HepG2 (cell line): ENCODE measurements around the gene DCAF7. TPM values are rescaled to one million over a fixed set of nuclear protein-coding genes. Genes with fewer than 3 reads are reported as not detected.

Source experiments
- AHR ChIP-seq: IDR thresholded peaks from 2 replicates; pipeline ENCODE4 v1.6.1; 2018; ENCODE audit warnings: missing genetic modification reagents, missing compliant biosample characterization
- BORCS8-MEF2B ChIP-seq: sonication (generic); formaldehyde crosslinking; IDR thresholded peaks from 2 replicates; pipeline ENCODE4 v1.8.0; 2022; ENCODE audit warnings: mild to moderate bottlenecking, missing genetic modification reagents
- HDAC1 ChIP-seq: sonication (generic); formaldehyde crosslinking; IDR thresholded peaks from 2 replicates; pipeline ENCODE4 v1.5.1; 2020; ENCODE audit warnings: mild to moderate bottlenecking, missing genetic modification reagents
- HOXA3 ChIP-seq: sonication (generic); formaldehyde crosslinking; IDR thresholded peaks from 2 replicates; pipeline ENCODE4 v1.5.0; 2020; ENCODE audit warnings: missing genetic modification reagents
- ZMYM3 ChIP-seq: sonication (generic); formaldehyde crosslinking; IDR thresholded peaks from 2 replicates; pipeline ENCODE4 v1.5.1; 2020; ENCODE audit warnings: mild to moderate bottlenecking, missing genetic modification reagents
- ZNF232 ChIP-seq: sonication (generic); formaldehyde crosslinking; IDR thresholded peaks from 2 replicates; pipeline ENCODE4 v1.4.0; 2020; ENCODE audit warnings: missing genetic modification reagents, borderline replicate concordance
- ZNF572 ChIP-seq: sonication (generic); formaldehyde crosslinking; IDR thresholded peaks from 2 replicates; pipeline ENCODE4 v1.5.1; 2020; ENCODE audit warnings: mild to moderate bottlenecking, missing genetic modification reagents
- ZNF652 ChIP-seq: IDR thresholded peaks from 2 replicates; pipeline ENCODE4 v1.6.1; 2016; ENCODE audit warnings: low read depth, borderline replicate concordance
- ZNF816 ChIP-seq: sonication (generic); formaldehyde crosslinking; IDR thresholded peaks from 2 replicates; pipeline ENCODE4 v1.8.0; 2022; ENCODE audit warnings: missing genetic modification reagents, mild to moderate bottlenecking, borderline replicate concordance
- ZNF878 ChIP-seq: sonication (generic); formaldehyde crosslinking; IDR thresholded peaks from 2 replicates; pipeline ENCODE4 v1.8.1; 2023; ENCODE audit warnings: mild to moderate bottlenecking, missing genetic modification reagents, moderate library complexity
- polyA plus RNA-seq, 8 experiments: library from polyadenylated mRNA; depleted of rRNA in 3 of 8; stranded (reverse) in 7 of 8; unstranded in 1 of 8; fragments of >200 nt; fragmentation: Illumina TruSeq in 4 of 8; extraction: Trizol in 4 of 8; gene quantifications; 2 replicates each; pipeline versions ENCODE4 v1.2.1 to v1.2.3, GENCODE V29; 2011 to 2016; ENCODE audit warnings: low read depth in 4 of 8, missing spikeins in 1 of 8, mixed read lengths in 1 of 8; ENCODE audit not compliant: insufficient read depth in 1 of 8
- total RNA-seq, 5 experiments: library from RNA; depleted of rRNA; stranded (reverse); fragments of >200 nt; fragmentation: Illumina TruSeq; extraction: Trizol; gene quantifications; 2 replicates each; pipeline ENCODE4 v1.2.3, GENCODE V29; 2016; ENCODE audit warnings: low read depth in 1 of 5
- TF ChIP-seq, protein P1 (sequence below): IDR thresholded peaks from 2 replicates; pipeline ENCODE4 v1.6.1; 2016; ENCODE audit warnings: low read depth

The DCAF7 gene
- total and polyA plus RNA-seq, 2 of the 13 experiments (the other 11 are each of a cell fraction or from before 2014, with no cell fraction given), result 55.2 to 73.4 TPM

DNA sequence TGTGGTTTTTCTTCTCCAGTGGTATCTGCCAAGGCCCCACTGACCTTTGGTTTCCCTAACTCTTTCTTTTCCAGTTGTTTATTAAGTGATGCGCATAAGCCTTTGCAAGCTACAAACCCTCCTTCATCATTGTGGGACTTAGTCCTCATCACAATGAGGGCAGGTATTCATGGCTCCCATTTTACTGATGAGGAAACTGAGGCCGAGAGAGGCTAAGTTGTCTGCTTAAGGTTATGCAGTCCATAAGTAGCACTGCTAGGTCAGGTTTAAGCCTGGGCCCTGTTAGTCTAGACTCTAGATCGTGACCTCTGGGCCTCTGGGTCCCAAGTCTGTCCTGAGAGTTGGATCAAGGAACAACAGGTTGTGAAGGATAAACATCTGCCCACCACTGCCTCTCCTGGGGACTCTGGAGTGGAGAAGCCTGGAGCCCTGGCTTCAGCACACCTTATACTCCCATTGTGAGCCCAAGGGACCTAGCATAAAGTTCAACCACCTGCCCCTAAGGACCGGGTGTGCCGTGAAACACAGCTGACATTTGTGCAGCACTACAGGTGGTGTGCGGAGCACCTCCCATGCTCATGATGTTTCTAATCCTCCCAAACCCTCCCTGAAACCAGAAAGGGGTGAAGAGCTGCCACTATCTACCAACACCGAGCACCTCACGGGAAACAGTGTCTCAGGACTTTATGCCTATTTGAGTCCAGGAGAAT lies 32.3 kb upstream of the DCAF7 start (continued):
- TF ChIP-seq ZNF652 (CRISPR knock-in tag), result peak; percentile 16; the same call in 1 of the 2 replicates
- TF ChIP-seq ZMYM3 (CRISPR knock-in tag), result peak; percentile 52
- 0 out of 2 replicates have a peak, but pooled peaks have one; percentile 32 for TF ChIP-seq BORCS8-MEF2B (CRISPR knock-in tag)
- TF ChIP-seq ZNF878 (CRISPR knock-in tag), result 0 out of 2 replicates have a peak, but pooled peaks have one; percentile 22
- TF ChIP-seq AHR (CRISPR knock-in tag), result no peak
- peak; percentile 28; the same call in 1 of the 2 replicates for TF ChIP-seq ZNF232 (CRISPR knock-in tag)
- TF ChIP-seq, protein P1, sequence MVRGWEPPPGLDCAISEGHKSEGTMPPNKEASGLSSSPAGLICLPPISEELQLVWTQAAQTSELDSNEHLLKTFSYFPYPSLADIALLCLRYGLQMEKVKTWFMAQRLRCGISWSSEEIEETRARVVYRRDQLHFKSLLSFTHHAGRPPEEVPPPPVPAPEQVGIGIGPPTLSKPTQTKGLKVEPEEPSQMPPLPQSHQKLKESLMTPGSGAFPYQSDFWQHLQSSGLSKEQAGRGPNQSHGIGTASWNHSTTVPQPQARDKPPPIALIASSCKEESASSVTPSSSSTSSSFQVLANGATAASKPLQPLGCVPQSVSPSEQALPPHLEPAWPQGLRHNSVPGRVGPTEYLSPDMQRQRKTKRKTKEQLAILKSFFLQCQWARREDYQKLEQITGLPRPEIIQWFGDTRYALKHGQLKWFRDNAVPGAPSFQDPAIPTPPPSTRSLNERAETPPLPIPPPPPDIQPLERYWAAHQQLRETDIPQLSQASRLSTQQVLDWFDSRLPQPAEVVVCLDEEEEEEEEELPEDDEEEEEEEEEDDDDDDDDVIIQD, result 0 out of 2 replicates have a peak, but pooled peaks have one; percentile 2
- TF ChIP-seq ZNF572 (CRISPR knock-in tag), result 0 out of 2 replicates have a peak, but pooled peaks have one; percentile 34
- TF ChIP-seq HDAC1 (CRISPR knock-in tag), result 0 out of 2 replicates have a peak, but pooled peaks have one; percentile 5
- TF ChIP-seq ZNF816 (CRISPR knock-in tag), result 0 out of 2 replicates have a peak, but pooled peaks have one; percentile 10
- 0 out of 2 replicates have a peak, but pooled peaks have one; percentile 2 for TF ChIP-seq HOXA3
